Endothelial cell of umbilical vein (primary cell): ENCODE measurements around the gene CLDN8. TPM values are rescaled to one million over a fixed set of nuclear protein-coding genes. Genes with fewer than 3 reads are reported as not detected.

Experiments
- BruUV-seq: library from RNA; stranded (reverse); fragments of 400-500 nt; replicated peaks from 2 replicates; lab custom pipeline; 2021; lab: Mats Ljungman, UMichigan
- CTCF ChIA-PET: fragments of 300-600, 350-600 bp; sonication (Branson Sonifier 250); formaldehyde crosslinking; loops from one replicate; lab custom pipeline; 2021; ENCODE audit warnings: antibody characterized with exemption, inconsistent platforms; lab: Charles Lee
- POLR2A ChIA-PET: fragments of 300-600, 350-600 bp; sonication (Branson Sonifier 250); formaldehyde crosslinking; loops from one replicate; lab custom pipeline; 2021; ENCODE audit warnings: antibody characterized with exemption, inconsistent platforms; lab: Charles Lee
- DNase-seq: peaks from one replicate; pipeline ENCODE4 v3.0.0-alpha.2; 2011; ENCODE audit warnings: low read depth, low spot score
- FAIRE-seq: peaks from 2 replicates; lab custom pipeline; 2011; peaks lifted over from hg19 to GRCh38; lab: Jason Lieb, UNC
- H2AFZ ChIP-seq: 2 replicates; pipeline ENCODE4 v1.6.0; 2012; ENCODE audit warnings: low read depth, low read length, control low read depth, inconsistent platforms
- H3K27ac ChIP-seq: 2 replicates; pipeline ENCODE4 v1.5.1; 2011; ENCODE audit warnings: low read depth, mild to moderate bottlenecking, control low read depth, low read length, moderate library complexity; ENCODE audit not compliant: insufficient read depth
- H3K27me3 ChIP-seq, 2 experiments: 2 replicates each; pipeline versions ENCODE4 v1.6.0 to v1.6.1; 2011; ENCODE audit warnings: low read length in 2 of 2, mixed read lengths in 1 of 2; ENCODE audit not compliant: control insufficient read depth in 2 of 2, insufficient read depth in 2 of 2
- H3K36me3 ChIP-seq, 2 experiments: 2 replicates in 1 of 2; 3 replicates in 1 of 2; pipeline ENCODE4 v1.5.1; 2011; ENCODE audit warnings: low read length in 2 of 2, mild to moderate bottlenecking in 1 of 2, moderate library complexity in 1 of 2; ENCODE audit not compliant: control insufficient read depth in 2 of 2, insufficient read depth in 2 of 2; ENCODE audit errors: extremely low read depth in 1 of 2
- H3K4me1 ChIP-seq: 3 replicates; pipeline ENCODE4 v1.5.1; 2011; ENCODE audit warnings: mild to moderate bottlenecking, low read length; ENCODE audit not compliant: control insufficient read depth, insufficient read depth; ENCODE audit errors: extremely low read depth
- H3K4me2 ChIP-seq: 2 replicates; pipeline ENCODE4 v1.6.1; 2011; ENCODE audit warnings: low read length, control low read depth, mixed read lengths; ENCODE audit not compliant: insufficient read depth
- H3K4me3 ChIP-seq, 3 experiments: fragments of 200-600 bp in 1 of 3; sonication (generic), shearing (Covaris generic) in 1 of 3; replicated peaks in 1 of 3; 2 replicates each; pipeline ENCODE4 v1.5.1; 2011 to 2016; ENCODE audit warnings: control low read depth in 3 of 3, low read length in 3 of 3, mild to moderate bottlenecking in 2 of 3, inconsistent platforms in 1 of 3, low read depth in 1 of 3, moderate library complexity in 1 of 3; ENCODE audit not compliant: insufficient read depth in 1 of 3
- H3K79me2 ChIP-seq: 2 replicates; pipeline ENCODE4 v1.6.0; 2012; ENCODE audit warnings: low read length, inconsistent platforms; ENCODE audit not compliant: control insufficient read depth, insufficient read depth
- H3K9ac ChIP-seq: replicated peaks from 2 replicates; pipeline ENCODE3; 2011; ENCODE audit warnings: low read length, control low read depth; ENCODE audit not compliant: insufficient read depth; ENCODE audit errors: extremely low read depth
- H3K9me1 ChIP-seq: replicated peaks from 3 replicates; pipeline ENCODE4 v1.6.0; 2011; ENCODE audit warnings: mild to moderate bottlenecking, low read length; ENCODE audit not compliant: control insufficient read depth, insufficient read depth; ENCODE audit errors: extremely low read depth
- H3K9me3 ChIP-seq: replicated peaks from 2 replicates; pipeline ENCODE4 v1.5.1; 2012; ENCODE audit warnings: low read length, inconsistent platforms; ENCODE audit not compliant: control insufficient read depth, insufficient read depth
- H4K20me1 ChIP-seq: replicated peaks from 2 replicates; pipeline ENCODE3; 2011; ENCODE audit warnings: mild to moderate bottlenecking, low read length; ENCODE audit not compliant: control insufficient read depth, insufficient read depth; ENCODE audit errors: extremely low read depth
- EZH2 ChIP-seq: IDR thresholded peaks from 2 replicates; pipeline ENCODE4 v1.6.1; 2012; ENCODE audit warnings: borderline replicate concordance, low read depth, mild to moderate bottlenecking, moderate library complexity, low read length, inconsistent platforms; ENCODE audit not compliant: severe bottlenecking
- FOS ChIP-seq: IDR thresholded peaks from 2 replicates; pipeline ENCODE4 v1.6.1; 2011; ENCODE audit warnings: mild to moderate bottlenecking, low read length, moderate library complexity, borderline replicate concordance; ENCODE audit not compliant: insufficient read depth
- GATA2 ChIP-seq: IDR thresholded peaks from 2 replicates; pipeline ENCODE4 v1.7.0; 2011; ENCODE audit warnings: low read depth, mild to moderate bottlenecking, moderate library complexity, mixed read lengths, low read length; ENCODE audit not compliant: insufficient read length, insufficient read depth
- JUN ChIP-seq: IDR thresholded peaks from 2 replicates; pipeline ENCODE4 v1.6.1; 2011; ENCODE audit warnings: borderline replicate concordance, low read depth; ENCODE audit not compliant: insufficient read length, insufficient read depth
- MAX ChIP-seq: IDR thresholded peaks from 2 replicates; pipeline ENCODE4 v1.6.1; 2011; ENCODE audit not compliant: insufficient read depth, insufficient read length
- MYC ChIP-seq: IDR thresholded peaks from one replicate; pipeline ENCODE4 v1.6.1; 2011; ENCODE audit warnings: mild to moderate bottlenecking, low read depth, low read length
- POLR2A ChIP-seq: IDR thresholded peaks from 2 replicates; pipeline ENCODE4 v1.6.1; 2012; ENCODE audit warnings: low read depth, mild to moderate bottlenecking, control low read depth, low read length
- POLR2AphosphoS5 ChIP-seq: IDR thresholded peaks from 2 replicates; pipeline ENCODE4 v1.6.1; 2012; ENCODE audit warnings: low read depth, mild to moderate bottlenecking, control low read depth, low read length, moderate library complexity; ENCODE audit not compliant: insufficient read depth
- dilution Hi-C: fragments of 300-500 bp; cut with MboI; formaldehyde crosslinking; loops from one replicate; pipeline ENCODE4 v1.15.0; 2019; ENCODE audit warnings: low sequenced_read_pairs; ENCODE audit not compliant: extremely low pct_ligation_motif_present
- intact Hi-C: fragments of 100-400 bp; cut with micrococcal nuclease; formaldehyde crosslinking; loops from one replicate; pipeline ENCODE4 v1.10.0; 2022
- polyA plus RNA-seq, 4 experiments: library from polyadenylated mRNA; depleted of rRNA in 3 of 4; stranded (reverse) in 3 of 4; unstranded in 1 of 4; fragments of >200 nt; gene quantifications; 2 replicates each; pipeline versions ENCODE4 v1.2.1 to v1.2.3, GENCODE V29; 2011 to 2012; ENCODE audit warnings: missing spikeins in 1 of 4
- total RNA-seq: library from RNA; stranded (reverse); gene quantifications from 2 replicates; pipeline ENCODE4 v1.2.3, GENCODE V29; 2021
- TF ChIP-seq, protein P1 (sequence below), 2 donors: IDR thresholded peaks; 1 replicate in 1 of 2; 2 replicates in 1 of 2; pipeline ENCODE4 v1.5.1; 2011; ENCODE audit warnings: low read length in 2 of 2, mild to moderate bottlenecking in 2 of 2, moderate library complexity in 2 of 2, control low read depth in 1 of 2, inconsistent platforms in 1 of 2, low read depth in 1 of 2; ENCODE audit not compliant: insufficient read depth in 1 of 2; ENCODE audit errors: extremely low read depth in 1 of 2

CLDN8 gene
- total and polyA plus RNA-seq, 2 donors (not counting 3 experiments of a cell fraction or from before 2014, with no cell fraction given) = not detected

DNA sequence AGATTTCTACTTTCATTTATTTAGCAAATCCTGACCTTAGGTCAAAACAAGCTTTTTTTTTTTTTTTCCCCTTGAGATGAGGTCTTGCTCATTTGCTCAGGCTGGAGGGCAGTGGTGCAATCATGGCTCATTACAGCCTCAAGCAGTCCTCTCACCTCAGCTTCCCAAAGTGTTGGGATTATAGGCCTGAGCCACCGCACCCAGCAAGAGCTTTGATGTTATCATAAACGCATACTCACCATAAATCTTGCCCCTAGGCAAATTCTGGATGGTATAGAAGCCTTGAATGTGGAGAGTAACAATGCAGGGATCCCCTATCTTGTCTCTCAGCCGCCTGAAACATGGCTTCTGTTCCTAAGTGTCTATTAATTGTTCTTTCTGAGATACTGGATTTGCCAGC, 24.8 kb upstream of the CLDN8 start:
- no peak overlapping the region for H2AFZ ChIP-seq
- peaks cover 6% of the 10 kb centered on the region for H3K9me3 ChIP-seq
- intact Hi-C loops = no loop called here
- ChIA-PET CTCF (no interaction called here), POLR2A (no interaction called here)
- H4K20me1 ChIP-seq = no peaks in the 10 kb centered on the region
- TF ChIP-seq POLR2AphosphoS5 = no peak
- no peak for TF ChIP-seq MAX
- TF ChIP-seq GATA2 = no peak
- no peak for TF ChIP-seq EZH2
- TF ChIP-seq JUN = no peak
- TF ChIP-seq, protein P1, sequence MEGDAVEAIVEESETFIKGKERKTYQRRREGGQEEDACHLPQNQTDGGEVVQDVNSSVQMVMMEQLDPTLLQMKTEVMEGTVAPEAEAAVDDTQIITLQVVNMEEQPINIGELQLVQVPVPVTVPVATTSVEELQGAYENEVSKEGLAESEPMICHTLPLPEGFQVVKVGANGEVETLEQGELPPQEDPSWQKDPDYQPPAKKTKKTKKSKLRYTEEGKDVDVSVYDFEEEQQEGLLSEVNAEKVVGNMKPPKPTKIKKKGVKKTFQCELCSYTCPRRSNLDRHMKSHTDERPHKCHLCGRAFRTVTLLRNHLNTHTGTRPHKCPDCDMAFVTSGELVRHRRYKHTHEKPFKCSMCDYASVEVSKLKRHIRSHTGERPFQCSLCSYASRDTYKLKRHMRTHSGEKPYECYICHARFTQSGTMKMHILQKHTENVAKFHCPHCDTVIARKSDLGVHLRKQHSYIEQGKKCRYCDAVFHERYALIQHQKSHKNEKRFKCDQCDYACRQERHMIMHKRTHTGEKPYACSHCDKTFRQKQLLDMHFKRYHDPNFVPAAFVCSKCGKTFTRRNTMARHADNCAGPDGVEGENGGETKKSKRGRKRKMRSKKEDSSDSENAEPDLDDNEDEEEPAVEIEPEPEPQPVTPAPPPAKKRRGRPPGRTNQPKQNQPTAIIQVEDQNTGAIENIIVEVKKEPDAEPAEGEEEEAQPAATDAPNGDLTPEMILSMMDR (IDR thresholded peaks at IDR 0.05; ENCODE audit: extremely low read depth in 1 of 2, insufficient read depth in 1 of 2, low read depth in 1 of 2, low read length in 2 of 2) = no peak
- TF ChIP-seq MYC = no peak
- no peak for TF ChIP-seq FOS
- no peak for TF ChIP-seq POLR2A
- no peak overlapping the region for H3K9ac ChIP-seq
- H3K36me3 ChIP-seq = no peaks in the 10 kb centered on the region
- dilution Hi-C loops = no loop called here
- FAIRE-seq = no peak
- no peak for DNase-seq
- no peaks in the 10 kb centered on the region for H3K9me1 ChIP-seq
- H3K79me2 ChIP-seq = no peaks in the 10 kb centered on the region
- no peak overlapping the region for H3K4me3 ChIP-seq
- BruUV-seq = no TSS peak
- no peak overlapping the region for H3K27ac ChIP-seq
- no peaks in the 10 kb centered on the region for H3K4me1 ChIP-seq
- H3K27me3 ChIP-seq = no peaks in the 10 kb centered on the region
- no peak overlapping the region for H3K4me2 ChIP-seq
